GM23338 (cell line): ENCODE measurements around the gene ZNRD2. TPM values are rescaled to one million over a fixed set of nuclear protein-coding genes. Genes with fewer than 3 reads are reported as not detected.

Source experiments
- ATAC-seq: fragments of 200-7000 bp; cut with Tn5 transposase; 3 replicates; pipeline ENCODE4 v1.9.1; 2020
- DNase-seq: peaks from one replicate; pipeline ENCODE4 v3.0.0-alpha.2; 2015; ENCODE audit warnings: low spot score
- H2AFZ ChIP-seq: fragments of 200-600 bp; sonication (generic); 2 replicates; pipeline ENCODE4 v1.8.0; 2016; ENCODE audit warnings: antibody characterized with exemption, mild to moderate bottlenecking, moderate library complexity
- H3F3A ChIP-seq: fragments of 200-600 bp; sonication (generic); replicated peaks from 2 replicates; pipeline ENCODE4 v1.8.0; 2017; ENCODE audit warnings: antibody characterized with exemption, mixed run types, low read depth
- H3K27ac ChIP-seq: fragments of 200-600 bp; sonication (generic); 2 replicates; pipeline ENCODE4 v1.6.1; 2016; ENCODE audit warnings: low read depth
- H3K27me3 ChIP-seq: fragments of 200-600 bp; sonication (generic); 2 replicates; pipeline ENCODE4 v1.8.0; 2016; ENCODE audit warnings: mild to moderate bottlenecking, mixed run types, moderate library complexity; ENCODE audit not compliant: insufficient read depth
- H3K36me3 ChIP-seq: fragments of 200-600 bp; sonication (generic); 2 replicates; pipeline ENCODE4 v1.8.0; 2016; ENCODE audit warnings: mild to moderate bottlenecking; ENCODE audit not compliant: insufficient read depth
- H3K4me1 ChIP-seq: fragments of 200-600 bp; sonication (generic); 2 replicates; pipeline ENCODE4 v1.8.0; 2016; ENCODE audit warnings: mild to moderate bottlenecking, moderate library complexity; ENCODE audit not compliant: insufficient read depth
- H3K4me2 ChIP-seq: fragments of 200-600 bp; sonication (generic); 2 replicates; pipeline ENCODE4 v1.7.1; 2017; ENCODE audit warnings: mixed run types
- H3K4me3 ChIP-seq: fragments of 200-600 bp; sonication (generic); 2 replicates; pipeline ENCODE4 v1.6.1; 2016; ENCODE audit warnings: mixed run types
- H3K79me2 ChIP-seq: fragments of 200-600 bp; sonication (generic); replicated peaks from 2 replicates; pipeline ENCODE4 v1.8.0; 2017; ENCODE audit warnings: mild to moderate bottlenecking; ENCODE audit not compliant: insufficient read depth
- H3K9me2 ChIP-seq: fragments of 200-600 bp; sonication (generic); 2 replicates; pipeline ENCODE4 v1.8.0; 2017; ENCODE audit not compliant: insufficient read depth
- H4K20me1 ChIP-seq: fragments of 200-600 bp; sonication (generic); replicated peaks from 2 replicates; pipeline ENCODE4 v1.8.0; 2017; ENCODE audit warnings: mild to moderate bottlenecking; ENCODE audit not compliant: insufficient read depth
- H3K27ac Mint-ChIP-seq: 2 replicates; pipeline ENCODE4 v1.8.0; 2020; ENCODE audit warnings: inconsistent platforms, mild to moderate bottlenecking, moderate library complexity, mixed read lengths
- H3K27me3 Mint-ChIP-seq: 3 replicates; pipeline ENCODE4 v1.8.0; 2022; ENCODE audit warnings: low read depth, mild to moderate bottlenecking, moderate library complexity, mixed read lengths, inconsistent platforms; ENCODE audit not compliant: insufficient read depth, poor library complexity
- H3K36me3 Mint-ChIP-seq: 3 replicates; pipeline ENCODE4 v1.8.0; 2021; ENCODE audit warnings: low read depth, mild to moderate bottlenecking, inconsistent platforms, moderate library complexity, mixed read lengths
- H3K4me1 Mint-ChIP-seq: 3 replicates; pipeline ENCODE4 v1.8.0; 2020; ENCODE audit warnings: mild to moderate bottlenecking, inconsistent platforms, mixed read lengths
- H3K4me3 Mint-ChIP-seq: 3 replicates; pipeline ENCODE4 v1.8.0; 2021; ENCODE audit warnings: moderate library complexity, mild to moderate bottlenecking, inconsistent platforms, mixed read lengths
- H3K9me3 Mint-ChIP-seq: 3 replicates; pipeline ENCODE4 v1.8.0; 2020; ENCODE audit warnings: moderate library complexity, mild to moderate bottlenecking, inconsistent platforms, mixed read lengths
- CREB1 ChIP-seq: fragments of 250-450 bp; sonication (Bioruptor Pico); IDR thresholded peaks from 2 replicates; pipeline ENCODE4 v1.5.0; 2020; ENCODE audit warnings: low read depth, mild to moderate bottlenecking, moderate library complexity
- EZH2 ChIP-seq: fragments of 200-600 bp; sonication (generic); IDR thresholded peaks from one replicate; pipeline ENCODE4 v1.8.0; 2017; ENCODE audit warnings: antibody characterized with exemption, mild to moderate bottlenecking, low read depth; ENCODE audit not compliant: unreplicated experiment
- POLR2AphosphoS5 ChIP-seq: IDR thresholded peaks from 2 replicates; pipeline ENCODE4 v1.6.1; 2016; ENCODE audit warnings: antibody characterized with exemption, low read depth
- STAT1 ChIP-seq: IDR thresholded peaks from one replicate; pipeline ENCODE4 v1.6.1; 2016; ENCODE audit warnings: antibody characterized with exemption; ENCODE audit not compliant: unreplicated experiment
- ZNF331 ChIP-seq: fragments of 250-450 bp; sonication (Bioruptor Pico); IDR thresholded peaks from 2 replicates; pipeline ENCODE4 v1.5.0; 2020; ENCODE audit warnings: low read depth, mild to moderate bottlenecking, moderate library complexity
- polyA plus RNA-seq: library from polyadenylated mRNA; unstranded; fragments of >200 nt; fragmentation: Nextera tagmentation; extraction: Ambion mirVana; gene quantifications from 2 replicates; pipeline ENCODE4 v1.2.1, GENCODE V29; 2016
- total RNA-seq: library from RNA; depleted of rRNA; stranded (reverse); fragments of >200 nt; shearing (Covaris generic); gene quantifications from 2 replicates; pipeline ENCODE4 v1.2.3, GENCODE V29; 2014
- TF ChIP-seq, protein P1 (sequence below): IDR thresholded peaks from one replicate; pipeline ENCODE4 v1.6.1; 2018; ENCODE audit warnings: antibody characterized with exemption; ENCODE audit not compliant: unreplicated experiment
- TF ChIP-seq, protein P2 (sequence below): IDR thresholded peaks from 2 replicates; pipeline ENCODE4 v1.6.1; 2016; ENCODE audit warnings: antibody characterized with exemption

Gene ZNRD2
- total and polyA plus RNA-seq, 2 experiments from 2014 or later = 78.6 to 148 TPM

DNA sequence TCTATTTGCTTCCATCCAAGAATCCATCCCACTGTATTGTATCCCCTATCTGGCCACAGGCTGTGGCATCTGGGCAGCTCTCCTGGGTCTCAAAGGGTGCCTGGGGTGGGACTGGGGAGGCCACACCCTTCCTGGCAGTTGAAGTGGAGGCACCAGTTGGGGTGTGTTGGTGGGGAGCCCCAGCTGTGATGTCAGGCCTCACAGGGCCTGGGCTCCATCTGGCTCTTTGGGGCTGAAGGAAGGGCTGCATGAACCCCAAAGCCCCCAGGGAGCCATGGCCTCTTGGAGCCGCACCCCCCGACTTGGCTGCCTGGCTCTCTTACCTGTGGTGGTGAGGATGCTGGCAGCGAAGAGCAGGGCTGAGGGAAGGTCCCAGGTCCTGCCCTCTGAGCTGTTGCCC, 24.9 kb downstream of the ZNRD2 start (continued):
- TF ChIP-seq, protein P1, sequence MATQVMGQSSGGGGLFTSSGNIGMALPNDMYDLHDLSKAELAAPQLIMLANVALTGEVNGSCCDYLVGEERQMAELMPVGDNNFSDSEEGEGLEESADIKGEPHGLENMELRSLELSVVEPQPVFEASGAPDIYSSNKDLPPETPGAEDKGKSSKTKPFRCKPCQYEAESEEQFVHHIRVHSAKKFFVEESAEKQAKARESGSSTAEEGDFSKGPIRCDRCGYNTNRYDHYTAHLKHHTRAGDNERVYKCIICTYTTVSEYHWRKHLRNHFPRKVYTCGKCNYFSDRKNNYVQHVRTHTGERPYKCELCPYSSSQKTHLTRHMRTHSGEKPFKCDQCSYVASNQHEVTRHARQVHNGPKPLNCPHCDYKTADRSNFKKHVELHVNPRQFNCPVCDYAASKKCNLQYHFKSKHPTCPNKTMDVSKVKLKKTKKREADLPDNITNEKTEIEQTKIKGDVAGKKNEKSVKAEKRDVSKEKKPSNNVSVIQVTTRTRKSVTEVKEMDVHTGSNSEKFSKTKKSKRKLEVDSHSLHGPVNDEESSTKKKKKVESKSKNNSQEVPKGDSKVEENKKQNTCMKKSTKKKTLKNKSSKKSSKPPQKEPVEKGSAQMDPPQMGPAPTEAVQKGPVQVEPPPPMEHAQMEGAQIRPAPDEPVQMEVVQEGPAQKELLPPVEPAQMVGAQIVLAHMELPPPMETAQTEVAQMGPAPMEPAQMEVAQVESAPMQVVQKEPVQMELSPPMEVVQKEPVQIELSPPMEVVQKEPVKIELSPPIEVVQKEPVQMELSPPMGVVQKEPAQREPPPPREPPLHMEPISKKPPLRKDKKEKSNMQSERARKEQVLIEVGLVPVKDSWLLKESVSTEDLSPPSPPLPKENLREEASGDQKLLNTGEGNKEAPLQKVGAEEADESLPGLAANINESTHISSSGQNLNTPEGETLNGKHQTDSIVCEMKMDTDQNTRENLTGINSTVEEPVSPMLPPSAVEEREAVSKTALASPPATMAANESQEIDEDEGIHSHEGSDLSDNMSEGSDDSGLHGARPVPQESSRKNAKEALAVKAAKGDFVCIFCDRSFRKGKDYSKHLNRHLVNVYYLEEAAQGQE = no peak
- TF ChIP-seq, protein P2, sequence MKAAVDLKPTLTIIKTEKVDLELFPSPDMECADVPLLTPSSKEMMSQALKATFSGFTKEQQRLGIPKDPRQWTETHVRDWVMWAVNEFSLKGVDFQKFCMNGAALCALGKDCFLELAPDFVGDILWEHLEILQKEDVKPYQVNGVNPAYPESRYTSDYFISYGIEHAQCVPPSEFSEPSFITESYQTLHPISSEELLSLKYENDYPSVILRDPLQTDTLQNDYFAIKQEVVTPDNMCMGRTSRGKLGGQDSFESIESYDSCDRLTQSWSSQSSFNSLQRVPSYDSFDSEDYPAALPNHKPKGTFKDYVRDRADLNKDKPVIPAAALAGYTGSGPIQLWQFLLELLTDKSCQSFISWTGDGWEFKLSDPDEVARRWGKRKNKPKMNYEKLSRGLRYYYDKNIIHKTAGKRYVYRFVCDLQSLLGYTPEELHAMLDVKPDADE = no peak
- no peak for TF ChIP-seq EZH2
- TF ChIP-seq POLR2AphosphoS5 = no peak
- no peak for TF ChIP-seq CREB1 (CRISPR knock-in tag)
- TF ChIP-seq STAT1 = no peak

DNA sequence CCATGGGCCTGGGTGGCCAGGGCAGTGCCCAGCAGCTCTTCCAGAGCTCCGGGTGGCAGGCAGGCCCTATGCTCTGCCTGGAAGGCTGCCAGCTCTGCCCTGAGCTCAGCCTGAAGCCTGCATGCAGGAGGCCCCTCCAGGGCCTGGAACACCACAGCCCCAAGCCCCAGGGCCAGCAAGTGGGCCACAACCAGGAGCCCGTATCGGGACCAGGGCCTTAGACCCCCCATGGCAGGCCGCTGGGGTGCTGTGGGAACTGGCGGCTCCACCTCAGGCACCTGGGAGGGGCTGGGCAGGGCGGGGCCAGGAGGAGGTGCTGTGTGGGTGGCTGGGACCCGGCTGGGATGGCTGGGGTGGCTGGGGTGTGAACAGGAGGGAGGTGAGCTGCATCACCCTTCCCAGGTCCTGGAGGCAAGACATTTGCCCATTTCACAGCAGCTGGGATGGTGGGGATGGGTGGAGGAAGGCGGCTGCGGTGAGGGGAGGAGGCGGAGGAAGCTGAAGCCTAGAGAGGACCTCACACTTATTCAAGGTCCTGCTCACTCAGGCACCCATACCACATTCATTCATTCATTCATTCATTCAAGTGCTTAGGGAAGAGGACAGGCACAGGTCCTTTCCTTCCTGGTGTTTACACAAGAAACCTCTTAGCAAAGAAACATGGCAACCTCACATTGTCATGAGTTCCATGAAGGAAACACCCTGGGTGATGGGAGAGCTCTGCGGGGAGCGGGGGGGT, 25.4 kb downstream of the ZNRD2 start, which contains the start of gene KCNK7:
KCNK7 (minus strand) TSS at position 258 of the 739 bp plus-strand sequence; CDS start at position 230, 28 bp downstream.
- H3K4me1 Mint-ChIP-seq = peaks cover 10% of the 10 kb centered on the region
- ATAC-seq = no peak

More for the DNA sequence above, 25.4 kb downstream of the ZNRD2 start, which contains the start of gene KCNK7:
- Histone ChIP-seq H4K20me1 (no peaks in the 10 kb centered on the region; the same call in 1 of the 2 replicates), H3K36me3 (no peaks in the 10 kb centered on the region; the same call in 1 of the 2 replicates), H3K4me1 (peaks cover 13% of the 10 kb centered on the region; the same call in 1 of the 2 replicates), H2AFZ (no peak within 1 kb of the TSS), H3K4me3 (no peak within 1 kb of the TSS), H3K79me2 (no peaks in the 10 kb centered on the region), H3K4me2 (no peak within 1 kb of the TSS), H3K9me2 (no peaks in the 10 kb centered on the region), H3F3A (peaks cover 22% of the 10 kb centered on the region; the same call in 1 of the 2 replicates), H3K27me3 (peaks cover 36% of the 10 kb centered on the region), H3K27ac (no peak within 1 kb of the TSS)
- no peak for DNase-seq
- H3K9me3 Mint-ChIP-seq = no peaks in the 10 kb centered on the region; the same call in 2 of the 3 replicates
- no peak for TF ChIP-seq ZNF331 (CRISPR knock-in tag)
- TF ChIP-seq STAT1 = no peak
- TF ChIP-seq CREB1 (CRISPR knock-in tag) = no peak
- no peak within 1 kb of the TSS for H3K4me3 Mint-ChIP-seq
- H3K36me3 Mint-ChIP-seq = peaks cover 7% of the 10 kb centered on the region; the same call in 2 of the 3 replicates
- H3K27ac Mint-ChIP-seq = no peak within 1 kb of the TSS
- H3K27me3 Mint-ChIP-seq = peaks cover 32% of the 10 kb centered on the region
